Right kidney (tissue), 1 donor: ENCODE measurements around the gene DRAXIN.
A peak's percentile ranks its signal among the peaks of the same experiment; 100 is the strongest.

Experiments used
- DNase-seq: peaks from one replicate; pipeline ENCODE4 v3.0.0-alpha.2; 2016

DRAXIN gene

DNA sequence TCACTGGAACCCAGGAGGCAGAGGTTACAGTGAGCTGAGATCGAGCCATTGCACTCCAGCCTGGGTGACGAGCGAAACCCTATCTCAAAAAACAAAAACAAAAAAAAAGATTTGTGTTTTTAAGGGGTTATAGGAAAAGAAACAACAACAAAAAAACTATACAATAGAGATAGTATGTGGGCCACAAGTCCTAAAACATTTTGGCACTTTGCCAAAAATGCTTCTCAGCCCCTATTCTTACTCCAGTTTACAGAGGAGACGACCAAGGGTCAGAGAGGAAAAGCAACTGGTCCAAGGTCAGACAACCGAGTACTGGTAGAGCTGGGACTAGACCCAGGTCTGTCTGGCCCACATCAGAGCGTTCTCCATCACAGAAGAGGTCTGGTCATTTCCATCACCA lies 33.9 kb upstream of the DRAXIN start:
- DNase-seq, result no peak

- DNase-seq, result no peak
Measured at GRCh38 chr1:11658542-11658941, 33.0 kb upstream of the DRAXIN start.

GRCh38 chr1:11659748-11660147 lies 31.8 kb upstream of the DRAXIN start:
- no peak for DNase-seq

DNA sequence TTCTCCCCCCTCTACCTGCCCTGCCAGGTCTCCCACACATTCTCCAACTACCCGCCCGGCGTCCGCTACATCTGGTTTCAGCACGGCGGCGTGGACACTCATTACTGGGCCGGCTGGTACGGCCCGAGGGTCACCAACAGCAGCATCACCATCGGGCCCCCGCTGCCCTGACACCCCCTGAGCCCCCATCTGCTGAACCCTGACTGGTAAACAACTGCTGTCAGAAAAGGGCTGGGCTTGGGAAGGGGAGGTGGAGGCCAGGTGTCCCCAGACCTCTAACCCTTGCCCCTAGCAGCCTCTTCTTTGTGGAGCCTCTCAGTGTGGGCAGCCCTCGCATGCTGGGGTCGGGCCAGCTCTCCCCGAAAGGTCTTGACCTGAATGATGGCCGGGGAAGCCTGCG lies 30.4 kb upstream of the DRAXIN start:
- no peak for DNase-seq

DNA sequence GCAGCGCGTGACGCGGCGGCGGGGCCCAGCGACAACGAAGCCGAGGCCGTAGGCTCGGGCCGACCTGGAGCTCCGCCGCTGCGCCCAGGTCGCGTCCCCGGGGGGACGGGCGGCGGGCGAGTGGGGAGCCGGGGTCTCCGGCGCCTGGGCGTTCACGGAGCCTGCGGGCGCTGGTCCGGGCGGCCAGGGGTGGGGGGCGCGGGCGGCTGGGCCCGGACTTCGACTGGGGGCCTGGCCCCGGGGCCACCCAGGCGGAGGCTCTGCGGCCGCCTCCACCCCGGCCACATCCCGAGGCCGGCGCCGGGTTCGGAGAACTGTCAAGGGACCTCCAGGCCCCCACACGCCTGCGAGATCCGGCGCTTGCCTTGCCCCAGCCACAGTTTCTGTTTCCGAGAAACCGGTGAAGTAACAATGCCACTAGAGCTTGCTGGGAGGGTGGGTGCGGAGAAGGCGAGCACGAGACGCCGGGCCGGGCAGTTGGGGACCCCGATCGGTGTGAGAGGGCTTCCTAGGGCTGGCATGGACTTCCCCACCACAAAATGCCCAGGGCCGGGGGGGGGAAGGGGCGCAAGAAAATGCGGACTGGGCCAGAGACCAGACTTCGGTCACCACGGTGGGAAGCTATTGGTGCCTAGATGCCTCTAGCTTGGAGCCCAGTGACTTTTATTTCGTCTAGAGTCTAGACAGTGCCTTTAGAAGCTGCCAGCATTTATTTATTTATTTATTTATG lies 27.0 kb upstream of the DRAXIN start:
- peak; percentile 76 for DNase-seq

DNA sequence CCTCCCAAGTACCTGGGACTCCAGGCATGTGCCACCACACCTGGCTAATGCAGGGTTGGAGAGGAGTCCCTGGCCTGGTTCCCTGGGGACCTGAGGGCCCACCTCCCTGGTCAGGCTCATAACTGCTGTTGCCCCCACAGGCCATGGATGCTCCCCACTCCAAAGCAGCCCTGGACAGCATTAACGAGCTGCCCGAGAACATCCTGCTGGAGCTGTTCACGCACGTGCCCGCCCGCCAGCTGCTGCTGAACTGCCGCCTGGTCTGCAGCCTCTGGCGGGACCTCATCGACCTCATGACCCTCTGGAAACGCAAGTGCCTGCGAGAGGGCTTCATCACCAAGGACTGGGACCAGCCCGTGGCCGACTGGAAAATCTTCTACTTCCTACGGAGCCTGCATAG lies 23.0 kb upstream of the DRAXIN start:
- no peak for DNase-seq

GRCh38 chr1:11670747-11671146 lies 20.8 kb upstream of the DRAXIN start:
- DNase-seq, result no peak

DNA sequence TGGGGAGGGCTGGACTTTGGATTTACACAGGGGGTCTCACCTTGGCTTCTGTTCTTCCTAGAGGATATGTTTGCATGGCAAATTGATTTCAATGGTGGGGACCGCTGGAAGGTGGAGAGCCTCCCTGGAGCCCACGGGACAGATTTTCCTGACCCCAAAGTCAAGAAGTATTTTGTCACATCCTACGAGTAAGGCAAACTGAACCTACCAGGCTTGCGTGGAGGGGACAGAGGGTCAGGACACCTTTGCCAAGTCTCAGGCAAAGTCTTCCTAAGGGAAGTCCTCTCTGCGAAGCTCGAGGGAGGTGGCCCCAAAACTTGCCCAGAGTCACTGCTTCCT lies 20.3 kb upstream of the DRAXIN start:
- no peak for DNase-seq

DNA sequence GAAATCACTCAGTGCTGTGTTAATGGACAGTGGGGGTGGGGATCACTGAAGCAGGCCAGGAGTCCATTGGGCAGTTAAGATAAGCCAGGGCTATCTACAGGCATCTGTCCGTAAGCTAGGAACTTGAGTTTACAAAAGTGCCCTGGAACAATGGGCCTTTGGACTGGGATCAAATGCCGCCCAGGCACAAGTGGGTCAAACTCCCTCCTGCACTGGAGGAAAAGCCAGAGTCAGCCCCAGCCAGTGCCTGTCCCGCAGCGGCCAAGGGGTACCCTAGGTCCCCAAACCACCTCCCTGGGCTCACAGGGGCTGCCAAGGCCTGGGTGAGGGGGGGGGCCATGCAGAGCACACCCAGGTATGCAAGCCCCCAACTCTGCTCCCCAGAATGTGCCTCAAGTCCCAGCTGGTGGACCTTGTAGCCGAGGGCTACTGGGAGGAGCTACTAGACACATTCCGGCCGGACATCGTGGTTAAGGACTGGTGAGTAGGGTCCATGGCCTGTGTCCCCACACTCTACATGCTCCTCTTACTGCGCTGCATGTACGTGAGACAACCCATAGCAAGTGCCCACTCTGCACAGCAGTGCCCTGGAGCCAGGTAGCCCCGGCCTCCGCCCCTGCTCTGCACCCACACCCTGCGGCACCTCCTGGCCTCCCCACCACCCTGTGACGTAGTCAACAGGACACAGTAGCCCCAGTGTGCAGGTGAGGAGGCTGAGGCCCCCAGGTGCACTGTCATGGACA lies 19.8 kb upstream of the DRAXIN start:
- no peak for DNase-seq

DNA sequence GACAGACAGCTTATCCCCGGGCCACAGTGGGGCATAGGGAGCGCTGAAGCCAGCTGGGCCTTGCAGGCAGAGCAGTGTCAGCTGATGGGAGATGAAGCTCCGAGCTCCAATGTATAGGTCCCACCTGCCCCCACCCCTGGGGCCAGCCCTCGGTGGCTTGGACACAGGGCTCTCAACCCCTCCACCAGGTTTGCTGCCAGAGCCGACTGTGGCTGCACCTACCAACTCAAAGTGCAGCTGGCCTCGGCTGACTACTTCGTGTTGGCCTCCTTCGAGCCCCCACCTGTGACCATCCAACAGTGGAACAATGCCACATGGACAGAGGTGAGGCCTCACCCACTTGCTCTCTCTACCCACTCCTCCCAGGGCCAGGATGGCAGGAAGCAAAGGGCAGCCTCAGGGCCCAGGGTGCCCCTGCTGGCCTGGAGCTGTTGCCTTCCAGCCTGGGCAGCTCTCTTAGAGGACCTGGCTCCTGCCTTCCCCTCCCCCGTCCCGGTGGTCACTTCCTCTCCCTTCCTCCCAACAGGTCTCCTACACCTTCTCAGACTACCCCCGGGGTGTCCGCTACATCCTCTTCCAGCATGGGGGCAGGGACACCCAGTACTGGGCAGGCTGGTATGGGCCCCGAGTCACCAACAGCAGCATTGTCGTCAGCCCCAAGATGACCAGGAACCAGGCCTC lies 18.3 kb upstream of the DRAXIN start:
- DNase-seq, result no peak

DNA sequence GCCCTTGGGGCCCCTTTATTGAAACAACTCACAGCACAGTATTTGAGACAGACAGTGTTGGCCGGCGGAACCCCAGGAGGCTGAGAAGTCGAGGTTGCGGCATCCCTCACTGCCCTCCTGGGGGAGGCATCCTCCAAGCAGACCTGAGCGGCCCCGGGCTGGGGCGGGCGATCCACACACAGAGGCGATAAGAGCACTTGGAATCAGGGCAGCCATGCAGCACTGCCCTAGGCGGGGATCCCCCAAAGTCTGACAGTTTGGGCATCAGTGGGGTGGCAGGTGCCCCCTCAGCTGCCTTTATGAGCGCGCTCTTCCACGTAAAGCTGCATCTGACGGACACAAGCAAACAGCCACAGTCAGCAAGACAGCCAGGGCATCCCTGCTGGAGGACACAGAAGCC lies 17.0 kb upstream of the DRAXIN start:
- DNase-seq, result no peak

- no peak for DNase-seq
Measured at GRCh38 chr1:11675325-11675724, 16.2 kb upstream of the DRAXIN start.

DNA sequence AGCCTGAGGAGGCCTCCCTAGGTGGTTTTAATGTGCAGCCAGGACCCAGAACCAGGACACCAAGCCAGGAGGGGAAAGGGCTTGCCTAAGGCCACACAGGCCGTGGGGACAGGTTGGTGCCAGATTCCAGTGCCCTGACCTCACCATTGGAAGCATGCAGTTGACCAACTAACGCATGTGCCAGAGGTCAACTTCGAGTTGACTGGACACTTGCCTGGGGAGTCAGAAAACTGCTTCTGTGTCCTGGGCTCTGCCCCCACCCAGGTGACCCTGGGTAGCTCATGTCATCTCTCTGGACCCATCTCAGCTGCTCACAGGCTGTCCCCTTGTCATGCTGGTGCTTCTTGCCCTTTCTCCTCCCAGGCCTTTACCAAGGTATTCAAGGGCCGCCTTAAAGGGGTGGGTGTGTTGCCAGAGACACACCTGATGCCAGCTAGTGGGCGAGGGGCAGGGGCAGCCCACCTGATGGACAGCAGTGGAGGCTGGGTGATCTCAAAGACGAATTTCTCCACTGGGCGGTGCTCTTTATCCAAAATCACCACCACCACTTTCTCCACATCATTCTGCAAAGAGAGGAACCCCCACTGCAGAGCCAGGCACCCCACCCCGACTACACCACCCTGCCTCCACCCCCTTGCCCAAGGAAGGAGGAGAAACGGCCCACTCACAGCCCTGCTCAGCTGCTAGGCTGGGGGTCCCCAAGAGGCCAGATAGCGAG lies 15.0 kb upstream of the DRAXIN start:
- DNase-seq, result no peak

DNA sequence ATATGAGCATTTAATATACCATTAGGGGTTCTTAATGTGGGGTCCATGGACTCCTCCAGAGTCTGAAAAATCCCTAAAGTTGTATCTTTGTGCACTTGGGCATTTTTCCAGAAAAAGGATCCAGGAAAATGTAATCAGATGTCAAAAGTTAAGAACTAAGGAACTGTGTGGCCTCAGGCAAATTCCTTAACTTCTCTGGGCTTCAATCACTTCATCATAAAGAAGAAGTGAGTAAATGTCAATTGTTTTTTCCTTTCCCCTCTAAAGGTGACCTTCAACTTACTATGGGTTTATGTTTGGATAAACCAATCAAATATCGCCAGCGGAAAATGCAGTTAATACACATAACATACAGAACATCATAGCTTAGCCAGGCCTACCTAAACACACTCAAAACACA lies 13.1 kb upstream of the DRAXIN start:
- DNase-seq, result no peak

DNA sequence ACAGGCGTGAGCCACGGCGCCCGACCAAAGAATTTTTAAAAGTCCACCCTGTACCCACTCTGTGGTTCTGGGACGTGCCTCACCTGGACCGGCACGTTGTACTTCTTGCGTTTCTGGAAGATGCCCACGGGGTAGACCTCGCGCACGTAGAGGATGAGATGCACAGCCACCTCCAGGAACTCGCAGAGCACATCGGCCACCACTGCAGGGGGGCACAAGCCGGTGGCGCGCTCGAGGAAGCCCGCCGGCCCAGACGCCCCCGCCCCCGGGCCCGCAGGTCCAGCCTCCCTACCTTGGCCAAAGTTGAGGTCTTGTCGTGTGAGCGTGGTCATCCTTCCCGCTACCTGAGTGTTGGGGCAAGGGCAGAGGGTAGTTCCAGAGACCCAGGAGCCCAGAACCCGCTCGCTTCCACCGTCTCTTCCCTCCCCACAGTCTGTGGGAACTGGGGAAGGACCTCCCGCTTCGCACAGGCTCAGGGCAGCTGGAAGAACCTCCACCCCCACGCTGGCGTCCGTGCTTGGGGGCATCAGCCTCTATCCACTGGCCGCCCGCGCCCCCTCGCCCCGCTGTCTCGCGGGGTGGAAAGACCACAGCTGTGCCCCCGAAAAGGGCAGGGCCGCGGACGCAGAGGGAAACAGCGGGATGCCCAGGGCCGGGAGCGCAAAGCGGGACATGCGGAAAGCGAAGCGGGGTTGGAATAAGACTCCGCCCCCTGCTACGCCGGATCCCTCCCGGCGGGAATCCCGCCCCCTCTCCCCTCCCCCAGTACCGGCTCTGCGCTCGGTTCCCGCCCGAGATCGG lies 11.0 kb upstream of the DRAXIN start:
- DNase-seq, result peak; percentile 85

DNA sequence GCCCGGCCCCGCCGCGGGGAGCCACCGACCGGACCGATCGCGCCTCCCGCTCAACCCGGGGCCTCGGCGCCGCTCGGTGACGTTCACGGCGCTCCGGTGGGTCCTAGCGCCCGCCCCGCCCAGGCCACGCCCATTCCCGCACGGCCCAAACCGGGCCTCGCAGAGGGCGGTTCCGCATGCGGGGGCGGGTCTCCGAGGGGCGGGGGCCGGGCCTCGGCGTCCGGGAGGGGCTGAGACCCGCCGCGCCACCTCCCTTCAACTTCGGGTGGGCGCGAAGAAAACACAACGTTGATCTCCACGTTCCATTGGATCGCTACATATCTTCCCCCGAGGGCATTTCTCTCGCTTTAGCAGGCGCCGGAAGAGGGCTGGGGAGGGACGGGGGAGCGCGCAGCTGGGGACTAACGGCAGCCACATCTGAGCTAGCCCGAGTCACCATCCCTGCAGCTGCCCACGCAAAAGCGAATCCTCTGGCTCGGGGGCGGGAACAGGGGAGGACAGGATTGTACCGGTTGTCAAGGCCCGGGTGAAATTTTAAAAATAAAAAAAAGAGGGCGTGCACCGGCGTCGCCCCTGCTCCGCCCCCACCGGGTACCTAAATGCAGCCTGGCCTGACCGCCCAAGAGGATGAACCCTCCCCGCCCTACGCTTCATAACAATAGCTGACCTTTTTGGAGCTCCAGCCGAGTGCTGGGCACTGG lies 10.3 kb upstream of the DRAXIN start, which contains the start of gene MAD2L2:
MAD2L2 (minus strand) TSS at position 78 of the 701 bp plus-strand sequence. CDS start 547 bp downstream, outside the sequence.
- peak; percentile 79 for DNase-seq

DNA sequence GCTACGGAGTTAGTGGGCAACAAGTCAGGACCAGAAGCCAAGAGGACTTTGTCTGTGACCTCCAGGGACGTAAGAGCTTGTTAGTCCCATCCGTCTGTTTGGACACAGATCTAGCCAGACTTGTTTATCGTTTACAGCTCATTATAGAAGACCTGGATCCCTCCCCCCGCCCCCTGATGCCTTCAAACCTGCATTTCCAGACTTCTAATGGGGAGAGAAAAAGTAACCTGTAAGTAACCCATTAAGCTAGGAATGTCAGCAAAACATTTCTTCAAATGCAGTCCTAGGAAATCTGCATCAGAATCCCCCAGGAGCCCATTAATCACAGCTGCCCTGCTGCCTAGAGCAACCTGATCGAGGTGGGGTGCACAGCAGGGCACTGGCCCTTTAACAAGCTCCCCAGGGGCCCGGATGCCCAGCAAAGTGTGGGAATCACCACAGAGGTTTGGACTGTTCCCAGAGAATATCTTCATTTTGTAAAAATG lies 9.2 kb upstream of the DRAXIN start:
- DNase-seq, result no peak

DNA sequence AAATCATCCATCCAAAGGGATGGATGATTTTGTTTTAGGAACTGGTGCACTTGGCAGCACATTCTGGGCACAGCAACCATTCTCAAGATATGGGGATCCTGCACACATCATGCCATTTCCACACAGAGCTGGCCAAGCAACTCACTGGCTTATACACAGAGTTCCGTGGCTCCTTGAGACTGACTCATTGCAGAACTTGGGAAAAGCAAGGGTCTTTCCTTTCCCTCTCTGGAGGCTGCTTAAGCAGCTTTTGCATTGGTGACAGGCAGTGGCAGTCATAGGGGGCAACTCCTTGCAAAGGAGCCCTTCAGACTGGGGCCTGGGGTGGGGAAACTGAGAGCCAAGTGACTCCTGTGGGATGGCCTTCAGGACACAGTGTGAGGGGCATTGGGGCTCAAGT lies 8.7 kb upstream of the DRAXIN start:
- DNase-seq, result no peak

- no peak for DNase-seq
Measured at GRCh38 chr1:11684070-11684469, 7.4 kb upstream of the DRAXIN start.

GRCh38 chr1:11685210-11685752 lies 6.2 kb upstream of the DRAXIN start:
- no peak for DNase-seq

GRCh38 chr1:11688506-11688905 lies 3.0 kb upstream of the DRAXIN start:
- DNase-seq, result no peak
